B cell (primary cell): ENCODE data around the gene ABHD6.

Source experiments
- CTCF ChIP-seq: fragments of 200-600 bp; IDR thresholded peaks from one replicate; pipeline ENCODE4 v1.8.0; 2022; ENCODE audit warnings: antibody characterized with exemption, mild to moderate bottlenecking
- EZH2 ChIP-seq: IDR thresholded peaks from 2 replicates; pipeline ENCODE4 v1.6.1; 2012; ENCODE audit warnings: borderline replicate concordance, low read depth, mild to moderate bottlenecking, moderate library complexity, low read length; ENCODE audit not compliant: insufficient read depth, poor library complexity, severe bottlenecking

- no peak for TF ChIP-seq CTCF
- no peak for TF ChIP-seq EZH2
Measured at GRCh38 chr3:58190291-58190690, 47.3 kb upstream of the ABHD6 start.
